HepG2 (cell line): ENCODE data around the gene HAGH. TPM values are rescaled to one million over a fixed set of nuclear protein-coding genes. Genes with fewer than 3 reads are reported as not detected.

Source experiments
- ARID2 ChIP-seq: sonication (generic); formaldehyde crosslinking; IDR thresholded peaks from 2 replicates; pipeline ENCODE4 v1.8.1; 2022; ENCODE audit warnings: mild to moderate bottlenecking, missing genetic modification reagents, borderline replicate concordance
- GPN1 ChIP-seq: sonication (generic); formaldehyde crosslinking; IDR thresholded peaks from 2 replicates; pipeline ENCODE4 v1.5.1; 2020; ENCODE audit warnings: missing genetic modification reagents, borderline replicate concordance
- HBP1 ChIP-seq: IDR thresholded peaks from 2 replicates; pipeline ENCODE4 v1.6.1; 2016; ENCODE audit warnings: low read depth, control low read depth
- HMG20A ChIP-seq: IDR thresholded peaks from 2 replicates; pipeline ENCODE4 v1.6.1; 2016; ENCODE audit warnings: borderline replicate concordance
- KLF9 ChIP-seq: IDR thresholded peaks from 2 replicates; pipeline ENCODE4 v1.6.1; 2016; ENCODE audit warnings: low read depth
- MIER2 ChIP-seq: IDR thresholded peaks from 2 replicates; pipeline ENCODE4 v1.6.1; 2016; ENCODE audit warnings: missing biosample characterization, missing genetic modification reagents
- NR1H2 ChIP-seq: sonication (generic); formaldehyde crosslinking; IDR thresholded peaks from 2 replicates; pipeline ENCODE4 v1.8.1; 2022; ENCODE audit warnings: low read depth, missing genetic modification reagents, borderline replicate concordance
- RFXAP ChIP-seq: sonication (generic); formaldehyde crosslinking; IDR thresholded peaks from 2 replicates; pipeline ENCODE4 v1.4.0; 2020; ENCODE audit warnings: missing genetic modification reagents, borderline replicate concordance
- SMYD3 ChIP-seq: sonication (generic); formaldehyde crosslinking; IDR thresholded peaks from 2 replicates; pipeline ENCODE4 v1.8.1; 2023; ENCODE audit warnings: mild to moderate bottlenecking, missing genetic modification reagents
- USF2 ChIP-seq, 2 experiments: sonication (generic) in 1 of 2; formaldehyde crosslinking in 1 of 2; IDR thresholded peaks; 2 replicates each; pipeline versions ENCODE4 v1.5.1 to v1.6.1; 2011 to 2020; ENCODE audit warnings: borderline replicate concordance in 1 of 2, low read depth in 1 of 2, low read length in 1 of 2, mild to moderate bottlenecking in 1 of 2, missing genetic modification reagents in 1 of 2, moderate library complexity in 1 of 2
- ZFX ChIP-seq: sonication (generic); formaldehyde crosslinking; IDR thresholded peaks from 2 replicates; pipeline ENCODE4 v1.4.0; 2020; ENCODE audit warnings: mild to moderate bottlenecking, low read depth, missing genetic modification reagents, moderate library complexity
- ZNF264 ChIP-seq: sonication (generic); formaldehyde crosslinking; IDR thresholded peaks from 2 replicates; pipeline ENCODE4 v1.4.0; 2020; ENCODE audit warnings: missing genetic modification reagents
- ZNF281 ChIP-seq: sonication (generic); formaldehyde crosslinking; IDR thresholded peaks from 2 replicates; pipeline ENCODE4 v1.4.0; 2020; ENCODE audit warnings: missing genetic modification reagents, borderline replicate concordance
- ZNF557 ChIP-seq: sonication (generic); formaldehyde crosslinking; IDR thresholded peaks from 2 replicates; pipeline ENCODE4 v1.4.0; 2020; ENCODE audit warnings: missing genetic modification reagents
- polyA plus RNA-seq, 8 experiments: library from polyadenylated mRNA; depleted of rRNA in 3 of 8; stranded (reverse) in 7 of 8; unstranded in 1 of 8; fragments of >200 nt; fragmentation: Illumina TruSeq in 4 of 8; extraction: Trizol in 4 of 8; gene quantifications; 2 replicates each; pipeline versions ENCODE4 v1.2.1 to v1.2.3, GENCODE V29; 2011 to 2016; ENCODE audit warnings: low read depth in 4 of 8, missing spikeins in 1 of 8, mixed read lengths in 1 of 8; ENCODE audit not compliant: insufficient read depth in 1 of 8
- total RNA-seq, 5 experiments: library from RNA; depleted of rRNA; stranded (reverse); fragments of >200 nt; fragmentation: Illumina TruSeq; extraction: Trizol; gene quantifications; 2 replicates each; pipeline ENCODE4 v1.2.3, GENCODE V29; 2016; ENCODE audit warnings: low read depth in 1 of 5
- TF ChIP-seq, protein P1 (sequence below): sonication (generic); formaldehyde crosslinking; IDR thresholded peaks from 2 replicates; pipeline ENCODE4 v1.5.1; 2020; ENCODE audit warnings: mild to moderate bottlenecking, missing genetic modification reagents, borderline replicate concordance
- TF ChIP-seq, protein P2 (sequence below): sonication (generic); formaldehyde crosslinking; IDR thresholded peaks from 2 replicates; pipeline ENCODE4 v1.5.0; 2020; ENCODE audit warnings: mild to moderate bottlenecking, missing genetic modification reagents, borderline replicate concordance

HAGH gene
- total and polyA plus RNA-seq, 2 of the 13 experiments (the other 11 are each of a cell fraction or from before 2014, with no cell fraction given) = 70.4 to 95.4 TPM

DNA sequence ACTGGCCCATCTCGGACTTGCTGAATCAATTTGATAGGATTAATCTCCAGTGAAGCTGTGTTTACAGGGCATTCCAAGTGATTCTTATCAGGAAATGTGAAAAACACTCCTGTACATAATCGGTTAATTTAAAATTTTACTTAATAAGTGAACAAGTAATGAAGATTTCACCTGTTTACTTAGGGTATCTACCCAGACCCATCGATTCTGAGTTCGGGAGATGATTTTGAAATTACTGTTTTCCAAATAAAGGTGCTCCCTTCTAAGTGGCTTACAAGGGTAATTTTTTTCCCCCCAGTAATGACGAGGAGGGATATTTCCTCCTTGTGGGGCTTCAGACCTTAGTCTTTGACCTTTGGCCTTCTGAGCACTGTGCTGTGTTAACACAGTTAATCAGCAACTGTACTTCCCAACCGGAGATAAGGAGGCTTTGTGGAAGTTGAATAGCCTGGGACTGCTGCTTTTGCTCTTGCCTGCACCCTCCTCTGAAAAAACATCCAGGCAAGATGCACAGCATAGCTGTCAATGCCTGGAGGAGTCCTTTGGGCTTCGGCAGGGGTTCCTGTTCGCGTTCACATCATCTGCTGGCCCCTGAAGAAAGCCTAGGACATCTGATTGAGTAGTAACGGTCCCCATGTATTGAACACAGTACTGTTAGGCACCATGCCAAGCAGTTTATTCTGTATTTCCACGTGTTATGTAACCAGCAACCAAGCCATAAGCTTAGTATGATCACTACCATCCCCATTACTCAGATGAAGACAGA is 2.2 kb upstream of the HAGH start (continued):
- TF ChIP-seq, protein P1, sequence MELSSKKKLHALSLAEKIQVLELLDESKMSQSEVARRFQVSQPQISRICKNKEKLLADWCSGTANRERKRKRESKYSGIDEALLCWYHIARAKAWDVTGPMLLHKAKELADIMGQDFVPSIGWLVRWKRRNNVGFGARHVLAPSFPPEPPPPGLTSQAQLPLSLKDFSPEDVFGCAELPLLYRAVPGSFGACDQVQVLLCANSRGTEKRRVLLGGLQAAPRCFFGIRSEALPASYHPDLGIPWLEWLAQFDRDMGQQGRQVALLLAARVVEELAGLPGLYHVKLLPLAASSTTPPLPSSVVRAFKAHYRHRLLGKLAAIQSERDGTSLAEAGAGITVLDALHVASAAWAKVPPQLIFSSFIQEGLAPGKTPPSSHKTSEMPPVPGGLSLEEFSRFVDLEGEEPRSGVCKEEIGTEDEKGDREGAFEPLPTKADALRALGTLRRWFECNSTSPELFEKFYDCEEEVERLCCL (CRISPR knock-in tag) = no peak
- TF ChIP-seq MIER2 (CRISPR knock-in tag) (no peak), ZNF557 (CRISPR knock-in tag) (0 out of 2 replicates have a peak, but pooled peaks have one; percentile 22), ZNF264 (peak; percentile 61), RFXAP (CRISPR knock-in tag) (no peak), NR1H2 (CRISPR knock-in tag) (no peak), ARID2 (CRISPR knock-in tag) (peak; percentile 44; the same call in 1 of the 2 replicates), USF2 (IDR thresholded peaks at IDR 0.05; ENCODE audit: low read depth, low read length) (no peak), USF2 (CRISPR knock-in tag; IDR thresholded peaks at IDR 0.05; ENCODE audit: borderline replicate concordance) (peak; percentile 47; the same call in 1 of the 2 replicates), ZNF281 (CRISPR knock-in tag) (no peak), HBP1 (CRISPR knock-in tag) (peak; percentile 64; the same call in 1 of the 2 replicates), SMYD3 (CRISPR knock-in tag) (no peak), ZFX (peak; percentile 52), HMG20A (CRISPR knock-in tag) (peak; percentile 64; the same call in 1 of the 2 replicates), KLF9 (CRISPR knock-in tag) (no peak), GPN1 (CRISPR knock-in tag) (no peak)
- TF ChIP-seq, protein P2, sequence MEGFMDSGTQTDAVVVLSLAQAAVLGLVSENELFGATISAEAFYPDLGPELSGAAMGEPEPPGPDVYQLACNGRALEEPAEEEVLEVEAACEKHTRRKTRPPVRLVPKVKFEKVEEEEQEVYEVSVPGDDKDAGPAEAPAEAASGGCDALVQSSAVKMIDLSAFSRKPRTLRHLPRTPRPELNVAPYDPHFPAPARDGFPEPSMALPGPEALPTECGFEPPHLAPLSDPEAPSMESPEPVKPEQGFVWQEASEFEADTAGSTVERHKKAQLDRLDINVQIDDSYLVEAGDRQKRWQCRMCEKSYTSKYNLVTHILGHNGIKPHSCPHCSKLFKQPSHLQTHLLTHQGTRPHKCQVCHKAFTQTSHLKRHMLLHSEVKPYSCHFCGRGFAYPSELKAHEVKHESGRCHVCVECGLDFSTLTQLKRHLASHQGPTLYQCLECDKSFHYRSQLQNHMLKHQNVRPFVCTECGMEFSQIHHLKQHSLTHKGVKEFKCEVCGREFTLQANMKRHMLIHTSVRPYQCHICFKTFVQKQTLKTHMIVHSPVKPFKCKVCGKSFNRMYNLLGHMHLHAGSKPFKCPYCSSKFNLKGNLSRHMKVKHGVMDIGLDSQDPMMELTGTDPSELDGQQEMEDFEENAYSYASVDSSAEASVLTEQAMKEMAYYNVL = no peak; the same call in 1 of the 2 replicates
